Choroid plexus epithelial cell (primary cell): Measurements from ENCODE around the gene CARD9.
"Not testable (repeated sequence)": the region's sequence is repeated elsewhere in the genome, so short reads cannot be mapped to it uniquely, and the experiment has no call there.

Source experiments
- DNase-seq: peaks from one replicate; pipeline ENCODE4 v3.0.0-alpha.2; 2010; ENCODE audit warnings: low read depth
- H3K4me3 ChIP-seq: 2 replicates; pipeline ENCODE4 v1.5.1; 2011; ENCODE audit warnings: low read depth, mild to moderate bottlenecking, control low read depth, low read length, moderate library complexity
- CTCF ChIP-seq: conservative IDR thresholded peaks from 2 replicates; pipeline ENCODE4 v1.5.1; 2011; ENCODE audit warnings: low read depth, mild to moderate bottlenecking, control low read depth, inconsistent platforms, low read length, moderate library complexity

Gene CARD9

GRCh38 chr9:136325358-136325757 is 48.1 kb downstream of the CARD9 start:
- no peak for TF ChIP-seq CTCF
- DNase-seq = no peak
- H3K4me3 ChIP-seq = no peak overlapping the region

- DNase-seq = no peak
- TF ChIP-seq CTCF = no peak
- H3K4me3 ChIP-seq = no peak overlapping the region
These were observed 48.8 kb downstream of the CARD9 start for GRCh38 chr9:136324501-136325300.

- no peak for TF ChIP-seq CTCF
- no peak for DNase-seq
- H3K4me3 ChIP-seq = no peak overlapping the region
These were observed 50.1 kb downstream of the CARD9 start for GRCh38 chr9:136323371-136323789.

GRCh38 chr9:136322756-136323330 is 50.6 kb downstream of the CARD9 start:
- H3K4me3 ChIP-seq = no peak overlapping the region
- no peak for TF ChIP-seq CTCF
- DNase-seq = no peak

- no peak for TF ChIP-seq CTCF
- H3K4me3 ChIP-seq = no peak overlapping the region
- DNase-seq = no peak
These were observed 51.9 kb downstream of the CARD9 start for GRCh38 chr9:136321561-136321960.

GRCh38 chr9:136320972-136321371 is 52.5 kb downstream of the CARD9 start:
- H3K4me3 ChIP-seq, DNase-seq: not testable (repeated sequence)

GRCh38 chr9:136319955-136320354 is 53.5 kb downstream of the CARD9 start:
- H3K4me3 ChIP-seq, DNase-seq: not testable (repeated sequence)

- DNase-seq, H3K4me3 ChIP-seq: not testable (repeated sequence)
These were observed 54.2 kb downstream of the CARD9 start for GRCh38 chr9:136319244-136319643.
